ENCODE measurements around the gene TLR4.

The TLR4 gene

DNA sequence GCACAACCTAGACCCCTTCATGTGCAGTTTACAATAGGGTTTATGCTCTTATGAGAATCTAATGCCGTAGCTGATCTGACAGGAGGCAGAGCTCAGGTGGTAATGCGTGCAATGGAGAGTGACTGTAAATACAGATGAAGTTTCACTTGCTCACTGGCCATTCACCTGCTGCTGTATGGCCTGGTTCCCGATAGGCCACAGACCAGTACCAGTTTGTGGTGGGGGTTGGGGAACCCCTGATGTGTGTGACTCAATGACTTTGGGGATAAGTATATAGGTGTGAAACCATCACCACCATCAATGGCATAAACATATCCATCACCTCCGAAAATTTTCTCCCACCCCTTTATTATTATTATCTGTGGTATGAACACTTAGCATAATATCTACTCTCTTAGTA lies 42.1 kb downstream of the TLR4 start:
- no peak for DNase-seq

DNA sequence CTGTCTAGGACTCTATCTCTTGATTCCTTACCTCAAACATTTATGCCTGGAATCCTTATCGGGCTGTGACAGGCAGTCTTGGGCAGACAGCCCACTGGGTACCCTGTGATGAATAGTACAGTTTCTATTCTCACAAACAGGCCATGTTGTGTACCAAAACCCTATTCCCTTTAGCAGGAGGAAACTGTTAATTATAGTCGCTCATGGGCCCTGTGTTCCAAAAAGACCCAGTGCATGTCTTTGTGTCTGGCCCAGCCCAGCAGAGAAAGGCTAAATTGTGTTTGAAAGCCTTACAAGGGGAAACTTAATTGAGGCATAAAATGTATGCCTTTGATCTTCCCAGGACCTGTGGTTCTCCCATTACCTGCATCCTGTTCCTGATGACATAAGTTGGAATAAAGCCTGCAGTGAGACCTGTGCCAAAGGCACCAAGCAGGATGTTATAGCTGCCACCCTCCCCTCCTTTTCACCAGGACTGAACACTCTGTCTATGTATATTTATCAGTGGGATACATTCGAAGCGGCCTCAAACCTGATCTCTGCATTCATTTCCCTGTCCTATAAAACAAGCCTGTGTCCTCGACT lies 43.3 kb downstream of the TLR4 start:
- DNase-seq = no peak

DNA sequence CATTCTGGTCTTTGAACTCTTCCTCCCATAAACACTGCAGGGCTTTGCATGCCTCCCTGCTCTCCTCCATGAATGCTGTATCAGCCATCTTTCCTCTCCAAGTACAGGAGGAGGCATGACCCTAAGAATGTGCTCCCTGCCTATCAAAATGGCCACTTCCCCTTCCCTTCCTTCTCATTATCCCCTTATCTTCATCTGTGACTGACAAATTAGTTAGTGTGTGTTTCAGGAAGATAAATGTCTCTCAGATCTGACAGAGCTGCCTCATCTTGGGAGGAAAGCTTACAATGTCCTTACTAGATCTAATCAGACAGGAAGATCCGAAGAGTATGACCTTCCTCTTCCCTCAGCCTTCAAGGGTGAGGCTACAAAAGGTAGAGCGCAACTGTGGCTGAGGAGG lies 46.2 kb downstream of the TLR4 start:
- no peak for DNase-seq

DNA sequence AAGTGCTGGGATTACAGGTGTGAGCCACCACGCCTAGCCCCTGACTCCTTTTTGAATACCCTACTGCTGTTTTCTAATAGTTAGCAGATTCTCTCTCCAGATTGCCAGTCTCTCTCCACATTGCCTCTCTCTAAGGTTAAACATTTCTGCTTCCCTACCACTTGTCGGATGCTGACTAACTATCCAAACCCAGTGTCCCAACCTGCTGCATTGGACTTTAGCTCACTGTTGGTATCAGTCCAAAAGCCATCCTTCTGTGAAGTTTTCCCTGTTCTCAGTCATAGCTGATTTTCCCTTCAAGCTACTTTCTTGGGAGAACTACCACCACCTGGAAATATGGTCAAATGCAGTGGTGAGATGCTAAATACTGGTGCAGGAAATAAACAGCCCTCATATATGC lies 48.7 kb downstream of the TLR4 start:
- no peak for DNase-seq

DNA sequence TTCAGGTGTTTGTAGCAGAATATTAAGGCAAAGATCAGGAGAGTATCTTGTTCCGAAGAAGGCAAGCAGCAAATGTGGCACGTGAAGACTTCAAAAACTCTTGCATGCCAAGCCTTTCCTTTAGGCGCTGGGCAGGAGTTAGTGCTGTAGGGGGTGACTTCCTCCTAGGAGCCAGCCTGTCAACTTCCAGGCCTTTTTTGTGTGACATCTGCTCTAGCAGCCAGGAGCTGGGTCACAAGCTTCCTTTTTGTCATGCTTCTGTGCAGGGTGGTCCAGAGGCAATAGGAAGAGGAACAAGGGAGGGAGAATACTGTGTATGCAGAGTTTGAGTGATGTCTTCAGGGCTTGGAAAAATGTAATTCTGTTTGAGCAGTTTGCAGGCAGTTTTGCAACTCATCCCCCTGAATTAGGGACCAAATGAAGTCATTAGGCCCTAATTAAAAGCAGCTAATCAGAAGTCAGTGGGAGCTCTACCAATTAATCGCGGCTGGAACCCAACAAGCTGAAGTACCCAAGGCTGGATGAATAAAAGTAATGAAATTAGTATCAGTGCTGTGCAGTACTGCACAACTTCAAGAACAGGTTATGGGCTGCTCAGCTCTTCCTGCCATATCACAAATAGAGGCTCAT lies 53.5 kb downstream of the TLR4 start:
- DNase-seq = no peak

DNA sequence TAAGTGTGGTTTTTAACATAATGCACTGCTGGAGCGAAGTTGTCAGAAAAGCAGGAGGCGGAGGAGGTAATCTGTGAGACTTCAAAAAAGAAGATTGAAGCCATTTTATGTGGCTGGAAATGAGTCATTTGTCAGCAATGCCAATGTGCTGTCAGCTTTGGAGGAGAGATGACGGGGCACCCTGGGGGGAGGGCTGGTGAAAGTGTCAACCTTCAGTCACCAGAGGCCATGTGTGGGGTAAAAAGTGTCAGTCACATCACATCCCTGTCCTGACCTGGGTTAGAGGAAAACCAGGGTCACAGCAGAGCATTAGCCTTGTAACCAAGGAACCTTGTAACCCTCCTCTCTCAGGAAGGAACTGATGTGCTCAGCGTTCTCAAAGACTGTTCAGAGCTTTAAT lies 59.1 kb downstream of the TLR4 start:
- DNase-seq = no peak

DNA sequence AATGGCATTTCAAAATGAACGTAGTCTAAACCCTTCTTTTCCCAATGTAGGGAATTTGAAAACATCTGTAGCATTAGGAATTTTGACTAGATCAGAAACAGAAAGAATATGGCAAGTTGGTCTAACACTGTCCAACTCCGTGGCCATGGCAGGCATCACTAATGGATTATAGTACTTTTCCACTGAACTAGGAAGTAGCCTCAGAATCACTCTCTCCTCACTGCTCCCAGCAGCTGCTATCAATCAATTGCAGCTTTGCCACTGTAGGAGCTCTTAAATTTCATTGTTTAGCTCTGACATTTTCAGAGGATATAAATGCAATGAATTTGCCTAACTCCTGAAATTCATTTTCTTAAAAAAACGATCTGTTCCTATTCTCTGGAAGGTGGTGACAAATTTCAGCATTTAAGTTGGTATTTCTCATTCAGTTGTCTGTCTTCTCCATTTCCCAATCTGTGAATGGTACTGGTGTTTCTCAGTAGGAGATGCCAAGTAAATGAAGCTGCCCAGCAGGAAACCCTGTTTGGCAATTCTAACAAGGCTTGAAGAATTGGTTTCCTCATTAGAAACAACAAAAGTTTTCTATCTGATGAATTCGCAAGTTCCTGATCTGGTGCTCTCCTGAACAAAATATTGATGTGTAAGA lies 64.7 kb downstream of the TLR4 start:
- no peak for DNase-seq

DNA sequence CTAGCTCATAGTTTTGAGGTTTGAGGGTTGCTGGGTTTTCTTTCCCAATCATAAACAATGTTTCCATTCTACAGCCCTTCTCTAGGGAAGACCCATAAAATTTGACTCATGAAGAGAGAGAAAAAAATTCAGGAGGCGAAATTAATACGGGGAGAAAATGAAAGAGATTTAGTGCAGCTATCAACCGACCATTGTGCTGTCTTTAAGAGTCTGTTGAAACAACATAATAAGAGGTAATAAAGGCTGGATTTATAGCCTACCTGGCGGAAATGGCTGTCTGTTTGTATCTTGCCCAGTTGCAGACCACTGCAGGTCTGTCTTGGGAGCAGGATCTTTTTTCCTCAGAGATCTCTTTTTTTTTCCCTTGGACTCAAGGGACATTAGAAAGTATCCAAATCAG lies 66.9 kb downstream of the TLR4 start:
- DNase-seq = no peak

DNA sequence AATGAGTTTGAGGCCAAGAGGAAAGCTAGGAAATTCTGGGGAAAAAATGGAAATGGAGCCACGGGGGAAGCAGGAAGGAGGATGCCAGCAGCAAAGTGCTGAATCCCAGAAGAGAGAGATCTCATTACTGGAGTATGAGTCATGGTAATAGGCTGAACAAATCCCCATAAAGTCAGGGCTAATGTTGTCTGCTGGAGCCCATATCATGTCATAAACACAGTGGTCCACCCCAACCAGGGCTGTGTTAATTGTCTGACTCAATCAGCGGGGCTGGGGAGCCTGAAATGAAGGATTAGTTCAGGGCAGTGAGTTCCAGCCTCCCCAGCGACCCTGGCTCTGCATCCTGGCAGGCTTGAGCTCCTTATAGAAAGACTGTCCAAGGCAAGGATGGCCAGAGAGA lies 68.8 kb downstream of the TLR4 start:
- no peak for DNase-seq

All from activated CD8-positive, alpha-beta memory T cell treated with anti-CD3 and anti-CD28 coated beads, Interleukin-2, amount 50 U/mL, for 48 hours (primary cell).